GM18508 (cell line): ENCODE measurements around the gene NXPE3.
"Not testable (repeated sequence)": the region's sequence is repeated elsewhere in the genome, so short reads cannot be mapped to it uniquely, and the experiment has no call there.

ENCODE experiments used
- ATAC-seq: cut with Tn5 transposase; IDR thresholded peaks from one replicate; pipeline ENCODE4 v1.9.1; 2021; ENCODE audit warnings: moderate number of reproducible peaks; ENCODE audit not compliant: insufficient read depth, unreplicated experiment

The NXPE3 gene

DNA sequence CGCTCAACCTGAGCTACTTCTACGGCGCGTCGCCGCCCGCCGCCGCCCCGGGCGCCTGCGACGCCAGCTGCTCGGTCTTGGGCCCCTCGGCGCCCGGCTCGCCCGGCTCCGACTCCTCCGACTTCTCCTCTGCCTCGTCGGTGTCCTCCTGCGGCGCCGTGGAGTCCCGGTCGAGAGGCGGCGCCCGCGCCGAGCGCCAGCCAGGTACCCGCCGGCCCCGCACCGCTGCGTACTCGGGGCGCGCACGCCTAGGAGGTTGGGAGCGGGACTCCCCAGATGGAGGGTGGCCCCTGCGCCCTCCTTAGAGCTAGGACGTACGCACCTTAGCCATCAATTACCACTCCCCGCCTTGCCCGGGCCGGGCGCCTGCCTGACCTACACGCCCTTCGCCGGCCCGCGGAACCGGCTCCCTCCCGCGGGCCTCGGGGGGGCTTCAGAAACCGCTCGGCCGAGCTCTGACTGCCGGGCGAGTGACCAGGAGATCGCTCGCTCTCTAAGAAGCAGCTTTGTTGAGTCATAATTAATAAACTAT is 70.8 kb downstream of the NXPE3 start:
- peak; percentile 8 for ATAC-seq

DNA sequence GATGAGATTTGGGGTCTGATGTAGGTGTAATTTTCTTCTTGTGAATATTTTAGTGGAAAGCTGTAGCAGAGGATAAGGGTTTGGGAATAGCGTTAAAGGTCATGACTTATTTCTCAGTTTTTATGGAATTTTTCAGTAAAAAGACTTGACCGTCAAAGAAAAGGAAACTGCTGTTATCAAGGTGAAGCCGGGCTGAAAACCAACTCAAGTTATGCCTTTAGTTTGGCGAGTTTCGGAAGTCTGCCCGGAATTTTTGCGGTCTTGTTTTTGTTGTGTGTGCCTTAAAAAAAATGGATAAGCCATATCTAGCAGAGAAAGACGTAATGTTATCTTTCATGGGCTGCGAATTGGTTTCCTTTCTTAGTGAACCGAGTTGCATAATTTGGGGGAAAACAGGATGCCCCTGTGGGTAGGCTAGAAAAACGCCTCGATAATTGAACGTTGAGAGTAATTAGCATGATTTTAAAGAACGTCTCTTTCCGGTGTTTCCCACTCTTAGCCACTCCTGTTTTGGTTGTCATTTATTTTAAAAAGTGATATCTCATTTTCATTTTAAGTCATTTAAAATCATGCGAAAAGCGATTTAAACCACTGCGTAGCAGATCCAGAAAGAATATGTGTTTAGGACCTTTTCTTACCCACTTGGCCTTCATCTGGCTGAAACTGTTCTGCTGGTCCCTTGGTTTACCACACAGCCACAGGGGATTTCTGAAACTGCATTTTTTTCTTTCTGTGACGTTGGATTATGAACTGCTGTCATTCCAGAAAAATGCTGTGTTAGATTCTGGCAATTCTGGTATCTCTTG is 71.4 kb downstream of the NXPE3 start:
- peak; percentile 23 for ATAC-seq

DNA sequence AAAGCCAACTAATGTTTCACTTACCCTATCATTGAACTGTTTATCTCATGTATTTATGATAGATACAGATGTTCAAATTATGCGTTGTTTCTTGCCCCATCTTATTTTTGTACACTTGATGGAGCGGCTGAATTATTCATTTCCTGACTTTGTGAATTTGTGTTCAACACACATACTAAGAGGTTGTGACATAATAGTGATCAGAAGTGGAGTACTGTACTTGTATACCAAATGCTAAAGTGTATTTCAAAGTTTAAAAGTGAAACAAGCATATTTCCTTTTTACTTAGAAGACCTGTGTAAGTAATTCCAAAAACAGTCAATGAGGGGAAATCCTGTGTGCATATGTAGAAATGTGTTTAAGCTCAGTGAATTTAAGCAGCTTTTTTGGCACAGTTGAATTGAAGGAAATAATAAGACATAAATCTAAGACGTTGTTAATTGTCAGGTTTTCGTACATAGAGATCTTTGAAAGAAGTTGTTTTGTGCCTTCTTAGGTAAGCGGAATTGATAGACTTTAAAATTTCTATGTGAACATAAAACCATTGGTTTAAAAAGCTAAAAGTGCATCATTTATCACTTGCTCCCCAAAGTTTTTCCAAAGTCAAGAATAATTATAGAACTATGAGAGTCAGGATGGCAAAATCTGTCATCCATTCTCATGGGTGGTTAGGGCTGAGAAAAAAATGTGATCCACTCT is 72.2 kb downstream of the NXPE3 start:
- ATAC-seq, result no peak

DNA sequence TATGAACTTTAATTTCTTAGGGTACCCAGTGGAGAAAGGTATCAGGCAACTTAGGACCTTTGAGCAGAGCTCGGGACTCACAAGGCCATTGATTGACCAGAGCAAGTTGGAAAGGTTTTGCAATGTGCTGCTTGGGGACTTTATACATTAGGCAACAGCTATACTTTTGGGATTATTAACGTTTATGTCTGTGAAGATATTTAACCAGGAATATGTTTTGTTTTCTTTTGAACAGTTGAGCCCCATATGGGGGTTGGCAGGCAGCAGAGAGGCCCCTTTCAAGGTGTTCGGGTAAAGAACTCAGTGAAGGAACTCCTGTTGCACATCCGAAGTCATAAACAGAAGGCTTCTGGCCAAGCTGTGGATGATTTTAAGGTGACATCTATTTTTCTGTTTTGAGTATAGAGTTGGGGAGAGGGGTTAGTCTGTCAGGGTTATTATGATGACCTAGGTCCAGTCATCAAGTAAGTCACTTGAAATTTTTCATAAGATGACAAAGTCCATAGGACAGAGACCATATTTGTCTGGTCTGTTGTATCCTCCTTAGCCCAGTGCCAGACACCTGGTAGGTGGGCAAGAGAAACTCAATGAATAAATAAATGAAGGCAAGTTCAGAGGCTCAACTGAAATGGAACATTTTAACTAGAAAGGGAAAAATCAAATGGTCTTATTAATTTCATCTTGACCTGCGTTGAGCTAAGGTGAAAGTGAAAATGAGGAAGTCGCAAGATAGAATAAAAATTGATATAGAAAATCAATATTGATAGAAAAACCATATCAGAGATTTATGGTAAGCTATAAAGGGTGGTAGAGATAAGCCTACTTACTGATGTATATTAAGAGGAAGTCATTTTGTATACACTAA is 73.1 kb downstream of the NXPE3 start:
- no peak for ATAC-seq

DNA sequence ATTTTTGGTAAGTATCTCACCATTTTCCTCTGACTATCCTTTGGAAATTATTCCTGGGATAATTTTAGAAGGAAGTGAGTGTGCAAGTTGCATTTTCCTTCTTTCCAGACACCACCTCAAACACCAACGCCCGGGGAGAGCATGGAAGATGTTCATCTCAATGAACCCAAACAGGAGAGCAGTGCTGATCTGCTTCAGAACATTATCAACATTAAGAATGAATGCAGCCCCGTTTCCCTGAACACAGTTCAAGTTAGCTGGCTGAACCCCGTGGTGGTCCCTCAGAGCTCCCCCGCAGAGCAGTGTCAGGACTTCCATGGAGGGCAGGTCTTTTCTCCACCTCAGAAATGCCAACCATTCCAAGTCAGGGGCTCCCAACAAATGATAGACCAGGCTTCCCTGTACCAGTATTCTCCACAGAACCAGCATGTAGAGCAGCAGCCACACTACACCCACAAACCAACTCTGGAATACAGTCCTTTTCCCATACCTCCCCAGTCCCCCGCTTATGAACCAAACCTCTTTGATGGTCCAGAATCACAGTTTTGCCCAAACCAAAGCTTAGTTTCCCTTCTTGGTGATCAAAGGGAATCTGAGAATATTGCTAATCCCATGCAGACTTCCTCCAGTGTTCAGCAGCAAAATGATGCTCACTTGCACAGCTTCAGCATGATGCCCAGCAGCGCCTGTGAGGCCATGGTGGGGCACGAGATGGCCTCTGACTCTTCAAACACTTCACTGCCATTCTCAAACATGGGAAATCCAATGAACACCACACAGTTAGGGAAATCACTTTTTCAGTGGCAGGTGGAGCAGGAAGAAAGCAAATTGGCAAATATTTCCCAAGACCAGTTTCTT is 74.2 kb downstream of the NXPE3 start:
- ATAC-seq, result no peak

DNA sequence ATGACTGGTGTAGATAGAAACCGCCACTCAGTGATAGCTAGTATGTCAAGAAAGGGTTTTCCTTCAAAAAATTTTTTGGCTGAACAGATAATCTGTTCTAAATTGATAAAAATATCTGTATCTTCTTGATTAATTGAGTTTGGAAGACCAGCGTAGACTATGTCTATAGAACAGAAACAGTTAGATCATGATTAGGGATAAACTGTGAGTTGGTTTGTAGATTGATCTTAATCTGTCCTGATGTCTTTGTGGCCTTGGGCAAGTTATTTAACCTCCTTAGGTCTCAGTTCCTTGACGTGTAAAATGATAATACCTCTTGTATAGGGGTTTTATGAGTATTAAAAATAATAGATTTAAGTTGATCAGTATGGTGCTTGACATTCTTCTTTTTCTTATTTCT is 75.0 kb downstream of the NXPE3 start:
- no peak for ATAC-seq

DNA sequence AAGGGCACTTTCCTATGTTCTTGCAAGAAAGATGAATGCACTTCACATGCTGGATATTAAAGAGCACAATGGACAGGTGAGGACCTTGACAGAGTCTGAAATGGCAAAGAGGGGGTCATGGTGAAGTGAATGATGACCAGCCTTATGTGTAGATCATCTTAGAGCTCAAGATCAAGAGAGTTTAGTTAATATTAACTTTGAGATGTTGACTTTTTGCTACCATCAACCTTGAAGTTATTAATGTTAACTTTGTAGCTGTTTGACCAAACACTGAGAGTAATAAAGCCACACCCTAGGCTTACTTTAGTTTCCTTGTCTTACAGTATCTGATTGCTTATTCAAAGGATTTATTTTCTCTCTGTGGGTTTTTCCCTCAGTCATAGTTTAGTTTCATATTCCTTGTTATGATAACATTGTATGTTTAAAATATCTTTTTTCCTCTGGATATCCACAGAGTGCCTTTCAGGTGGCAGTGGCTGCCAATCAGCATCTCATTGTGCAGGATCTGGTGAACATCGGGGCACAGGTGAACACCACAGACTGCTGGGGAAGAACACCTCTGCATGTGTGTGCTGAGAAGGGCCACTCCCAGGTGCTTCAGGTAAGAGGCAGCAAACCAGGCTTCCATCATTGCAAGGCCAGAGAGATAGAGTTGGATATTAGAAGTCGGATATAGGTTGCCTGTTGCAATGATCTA is 75.7 kb downstream of the NXPE3 start:
- ATAC-seq, result no peak

DNA sequence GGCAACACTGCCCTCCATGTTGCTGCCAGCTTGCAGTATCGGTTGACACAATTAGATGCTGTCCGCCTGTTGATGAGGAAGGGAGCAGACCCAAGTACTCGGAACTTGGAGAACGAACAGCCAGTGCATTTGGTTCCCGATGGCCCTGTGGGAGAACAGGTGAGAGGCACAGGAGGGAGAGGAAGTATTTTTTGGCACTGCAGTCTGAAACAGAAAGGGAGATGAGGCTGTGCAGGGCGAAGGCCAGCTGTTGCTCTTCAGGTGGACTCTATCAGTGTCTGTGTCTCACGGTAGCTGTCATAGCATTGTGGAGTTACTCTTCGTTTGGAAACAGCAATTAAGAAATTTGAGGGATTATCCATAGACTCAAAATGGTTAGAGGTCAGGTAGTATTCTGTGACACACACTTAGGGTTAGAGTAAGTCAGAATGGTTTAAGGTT is 78.3 kb downstream of the NXPE3 start:
- ATAC-seq, result no peak

DNA sequence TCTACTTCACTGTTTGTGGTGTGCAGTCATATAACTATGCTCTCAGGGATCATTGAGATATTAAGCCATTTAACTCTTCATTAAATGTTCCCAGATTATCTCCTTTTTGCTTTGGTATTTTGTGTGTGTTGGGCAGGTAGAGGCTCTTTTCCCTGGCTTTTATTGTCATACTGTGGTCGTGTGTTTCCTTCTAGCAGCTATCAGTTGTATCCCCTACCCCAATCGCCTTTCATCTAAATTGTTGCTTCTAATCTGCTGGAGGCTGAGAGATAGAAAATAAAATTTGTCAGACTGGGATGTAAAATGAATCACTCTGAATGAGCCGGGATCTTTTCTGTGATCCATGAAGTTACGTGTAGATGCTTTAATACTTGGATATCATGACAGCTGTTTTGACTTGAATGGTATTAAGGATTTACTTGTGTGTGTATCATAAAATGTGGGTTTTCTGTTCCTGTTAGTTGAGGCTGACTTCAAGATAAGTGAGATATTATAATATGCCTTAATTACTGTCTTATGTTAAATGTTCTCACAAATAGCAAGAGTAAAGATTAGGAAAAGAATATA is 79.5 kb downstream of the NXPE3 start:
- ATAC-seq, result no peak

DNA sequence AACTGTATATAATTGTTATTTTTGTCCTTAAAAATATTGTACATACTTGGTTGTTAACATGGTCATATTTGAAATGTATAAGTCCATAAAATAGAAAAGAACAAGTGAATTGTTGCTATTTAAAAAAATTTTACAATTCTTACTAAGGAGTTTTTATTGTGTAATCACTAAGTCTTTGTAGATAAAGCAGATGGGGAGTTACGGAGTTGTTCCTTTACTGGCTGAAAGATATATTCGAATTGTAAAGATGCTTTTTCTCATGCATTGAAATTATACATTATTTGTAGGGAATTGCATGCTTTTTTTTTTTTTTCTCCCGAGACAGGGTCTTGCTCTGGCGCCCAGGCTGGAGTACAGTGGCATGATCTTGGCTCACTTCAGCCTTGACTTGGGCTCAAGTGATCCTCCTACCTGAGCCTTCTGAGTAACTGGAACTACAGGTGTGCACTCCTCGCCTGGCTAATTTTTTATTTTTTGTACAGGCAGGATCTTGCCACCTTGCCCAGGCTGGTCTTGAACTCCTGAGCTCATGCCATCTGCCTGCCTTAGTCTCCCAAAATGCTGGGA is 81.0 kb downstream of the NXPE3 start:
- ATAC-seq, result no peak

DNA sequence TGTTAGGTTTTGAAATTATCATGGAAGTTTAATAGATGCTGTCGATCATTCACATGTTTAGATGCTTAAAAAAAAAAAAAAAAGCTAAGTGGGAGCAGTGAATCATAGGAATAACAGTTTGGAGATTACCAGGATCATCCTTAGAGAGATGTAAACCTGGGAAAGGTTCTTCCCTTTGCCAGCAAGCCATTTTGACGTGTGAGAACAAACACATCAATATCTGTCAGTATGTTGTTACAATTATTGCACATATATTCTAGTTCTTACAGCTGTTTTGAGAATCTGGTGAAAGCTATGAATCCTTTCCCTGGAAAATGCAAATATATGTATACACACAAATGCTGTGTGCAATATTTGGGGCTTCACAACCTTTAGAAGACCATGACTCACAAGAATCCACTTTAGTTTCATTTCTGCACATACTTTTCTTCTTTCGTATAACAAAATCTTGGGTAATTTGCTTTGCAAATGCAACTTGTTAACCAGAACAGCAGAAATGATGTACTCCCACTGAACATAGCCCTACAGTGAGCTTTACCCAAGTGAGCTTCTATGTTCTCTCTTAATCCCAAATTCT is 82.3 kb downstream of the NXPE3 start:
- ATAC-seq, result no peak

DNA sequence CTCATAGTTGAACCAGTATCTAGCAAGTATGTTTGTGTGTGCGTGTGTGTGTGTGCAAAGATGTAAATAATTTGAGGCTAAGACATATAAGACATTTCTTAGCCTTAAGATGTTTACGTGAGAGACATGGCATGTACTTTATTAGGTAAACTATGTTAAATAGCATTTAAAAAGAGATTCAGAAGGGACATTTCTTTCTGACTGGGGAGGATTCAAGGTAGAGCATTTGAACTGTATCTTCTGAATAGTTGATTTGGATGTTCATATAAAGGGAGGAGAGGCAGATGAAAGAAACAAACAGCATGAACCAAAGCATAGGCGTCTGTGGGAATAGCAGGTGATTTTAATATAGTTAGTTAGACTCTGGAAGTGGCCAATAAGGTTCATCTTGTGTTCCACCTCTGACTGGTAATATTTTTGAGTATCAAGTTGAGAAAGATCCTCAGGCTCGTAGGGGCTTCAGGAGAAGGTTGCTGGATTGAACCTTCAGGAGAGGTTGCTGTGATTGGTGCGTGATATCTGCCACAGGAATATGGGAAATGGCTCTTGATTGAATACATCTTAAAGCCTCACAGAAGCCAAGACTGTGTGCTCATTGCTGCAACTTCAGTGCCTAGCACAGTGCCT is 82.9 kb downstream of the NXPE3 start:
- ATAC-seq, result no peak

DNA sequence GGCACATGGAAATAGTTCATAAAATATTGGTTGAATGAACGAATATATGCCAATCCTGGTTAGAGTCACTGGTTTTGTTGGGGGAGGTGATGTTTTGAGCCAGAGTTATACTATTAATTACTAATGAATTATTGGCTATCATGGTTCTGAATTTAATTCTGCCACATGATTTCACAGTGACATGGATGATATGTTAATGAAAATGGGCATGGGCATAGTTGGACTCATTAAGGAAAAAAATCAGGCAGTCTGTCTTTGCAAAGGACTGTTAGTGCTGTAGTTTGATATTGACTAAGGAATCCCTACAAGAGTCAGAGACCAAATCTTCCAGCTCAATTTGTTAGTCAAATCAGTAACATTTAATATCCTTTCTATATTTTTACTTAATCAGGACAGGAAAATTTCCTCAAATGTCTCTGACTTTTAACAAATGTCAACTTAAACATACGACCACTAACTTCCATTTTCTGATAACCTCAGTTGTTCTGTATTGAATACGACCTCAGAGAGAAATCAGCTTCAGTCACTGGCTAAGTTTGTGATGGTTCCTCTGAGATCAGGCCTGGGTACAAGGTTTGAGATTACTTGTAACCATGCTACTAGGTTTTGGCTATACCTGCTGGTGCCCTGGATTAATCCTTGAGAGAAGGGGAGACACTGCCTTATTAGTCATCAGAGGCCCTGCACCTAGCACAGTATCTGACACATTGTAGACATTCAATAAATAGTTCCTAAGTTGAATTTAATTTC is 83.6 kb downstream of the NXPE3 start:
- ATAC-seq, result no peak

DNA sequence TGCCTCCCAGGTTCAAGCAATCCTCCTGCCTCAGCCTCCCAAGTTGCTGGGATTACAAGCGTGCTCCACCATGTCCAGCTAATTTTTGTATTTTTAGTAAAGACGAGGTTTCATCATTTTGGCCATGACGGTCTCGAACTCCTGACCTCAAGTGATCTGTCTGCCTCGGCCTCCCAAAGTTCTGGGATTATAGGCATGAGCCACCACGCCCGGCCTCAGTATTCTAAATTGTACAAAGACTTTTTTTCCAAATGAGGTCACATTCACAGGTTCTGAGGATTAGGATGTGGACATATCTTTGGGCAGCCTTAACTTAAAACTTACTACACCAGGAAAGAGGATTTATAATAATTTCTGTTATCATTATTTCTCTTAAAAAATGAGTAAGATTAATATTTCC is 85.9 kb downstream of the NXPE3 start:
- not testable (repeated sequence) for ATAC-seq

DNA sequence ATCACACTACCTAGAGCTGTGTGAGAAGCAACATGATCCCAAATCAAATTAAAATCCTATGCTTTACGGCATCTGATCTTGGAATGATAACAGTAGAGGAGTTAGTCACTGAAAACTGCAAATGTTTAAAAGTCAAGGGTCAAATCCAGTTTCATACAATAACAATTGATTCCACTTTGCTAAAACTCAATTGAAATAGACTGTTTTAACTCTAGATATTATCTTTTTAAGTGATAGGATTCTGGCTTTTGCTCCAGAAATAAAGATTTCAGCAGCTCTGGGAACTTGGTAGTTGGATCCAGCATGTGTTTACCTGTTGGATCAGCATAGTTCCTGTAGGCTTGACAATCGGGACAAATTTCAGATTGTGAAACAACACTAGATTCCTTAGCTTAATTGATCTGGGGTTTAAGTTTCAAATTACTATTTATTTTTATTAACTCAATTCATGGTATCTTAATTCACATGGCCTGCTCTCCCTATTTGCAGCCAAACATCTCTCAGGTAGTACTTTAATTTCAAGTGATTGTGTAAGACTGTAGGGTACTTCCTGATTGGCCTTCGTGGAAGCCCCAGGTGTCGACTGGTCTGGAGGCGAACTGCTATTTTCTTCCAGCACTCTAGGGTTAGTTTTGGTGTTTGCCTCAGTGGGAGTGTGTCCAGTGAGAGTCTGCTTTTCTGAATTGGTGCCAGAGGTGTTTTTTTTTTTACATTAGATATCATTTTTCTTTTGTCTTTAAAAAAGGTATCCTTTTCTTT is 86.9 kb downstream of the NXPE3 start:
- no peak for ATAC-seq

DNA sequence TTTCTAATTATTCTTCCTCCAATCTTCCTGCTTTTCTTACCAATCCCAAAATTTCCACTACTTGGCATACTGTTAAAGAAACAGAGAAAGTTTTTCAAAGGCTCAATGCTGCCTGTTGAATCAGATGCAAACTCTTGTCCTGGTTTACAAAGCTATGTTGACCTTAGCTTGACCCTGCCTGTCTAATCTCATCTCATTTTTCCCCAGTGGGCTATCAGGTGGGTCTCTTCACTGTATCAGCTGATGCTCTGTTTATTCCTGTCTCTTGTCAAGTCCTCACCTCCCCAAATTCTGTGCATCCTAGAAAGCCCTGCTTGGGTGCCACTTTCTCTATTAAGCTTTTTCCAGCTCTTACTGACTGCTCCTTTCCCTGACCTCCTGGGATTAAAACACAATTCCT is 88.5 kb downstream of the NXPE3 start:
- ATAC-seq, result no peak
